ENCODE data around the gene LHX4.
A peak's percentile ranks its signal among the peaks of the same experiment; 100 is the strongest.

The LHX4 gene

DNA sequence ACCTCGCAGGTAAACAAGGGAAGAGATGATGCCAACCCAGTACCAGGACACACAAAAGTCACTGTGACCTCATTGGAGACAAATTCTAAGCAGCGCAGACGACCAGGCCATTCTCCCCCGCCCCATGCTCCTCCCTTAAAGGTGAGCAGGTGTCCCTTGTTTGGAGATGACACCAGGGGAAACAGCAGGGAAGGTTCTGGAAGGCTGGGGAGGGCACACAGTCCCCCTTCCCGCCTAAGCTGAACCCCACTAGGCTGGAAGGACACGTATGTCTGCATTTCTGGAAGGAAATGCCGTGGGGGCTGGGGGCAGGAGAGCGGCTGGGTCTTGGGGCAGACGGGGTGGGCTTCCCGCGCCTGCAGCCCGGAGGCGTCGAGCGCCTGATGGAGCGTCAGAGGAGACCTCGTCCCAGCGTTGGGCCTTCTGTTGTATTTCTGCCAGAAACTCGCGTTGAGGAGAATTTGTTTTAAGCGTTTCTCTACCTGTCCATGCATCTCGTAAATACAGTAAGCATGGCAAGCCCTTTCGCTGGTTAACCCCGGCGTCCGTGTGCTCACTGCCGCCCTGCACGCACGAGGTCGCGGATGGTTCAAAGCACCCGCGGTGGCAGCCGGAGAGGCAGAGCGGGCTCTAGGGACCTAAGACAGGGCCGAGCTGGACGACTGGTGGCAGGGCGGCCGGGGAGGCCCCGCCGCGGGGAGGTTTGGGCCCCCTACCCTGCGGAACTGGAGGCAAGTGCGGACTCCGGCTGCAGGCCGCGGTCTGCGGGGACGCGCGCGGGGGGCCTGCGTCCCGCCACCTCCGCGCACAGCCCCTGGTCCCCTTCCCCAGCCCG is 1.2 kb upstream of the LHX4 start:
- DNase-seq: peak in 1 of 5 experiments; percentile 61

GRCh38 chr1:180230416-180230790 is 339 bp downstream of the LHX4 start:
- DNase-seq: peak in 1 of 5 experiments; percentile 32

DNA sequence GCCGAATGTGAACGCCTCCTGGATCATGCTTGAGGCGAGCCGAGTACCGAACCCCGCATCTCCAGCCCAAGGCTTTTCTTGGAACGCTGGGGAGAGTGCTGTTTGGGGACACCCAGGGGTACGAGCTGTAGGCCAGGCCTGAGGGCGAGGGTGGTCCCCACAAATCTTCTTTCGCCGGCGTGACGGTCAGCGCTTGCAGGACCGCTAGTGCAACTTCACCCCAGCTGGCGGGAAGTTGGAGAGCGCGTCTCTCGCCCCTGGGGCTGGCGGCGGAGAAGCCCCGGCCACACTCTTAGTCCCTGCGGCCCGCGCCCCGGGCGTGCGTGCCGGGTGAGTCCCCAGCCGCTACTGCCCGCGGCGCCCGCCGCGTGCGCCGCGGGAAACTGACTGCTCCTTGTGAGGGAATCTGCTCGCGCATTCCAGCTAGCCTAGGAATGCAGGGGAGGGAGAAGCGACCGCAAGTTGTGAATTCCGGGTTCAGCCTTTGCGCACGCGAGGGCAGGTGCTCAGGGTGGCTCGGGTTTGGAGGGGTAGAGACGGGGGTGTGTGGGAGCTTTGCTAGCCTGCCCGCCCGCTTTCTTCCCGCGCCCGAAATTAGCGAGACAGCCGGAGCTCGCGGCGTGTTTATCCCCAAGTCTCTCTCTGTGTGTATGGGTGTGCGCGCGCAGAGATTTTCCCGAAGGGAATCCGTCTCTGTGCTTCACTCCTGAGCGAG is 884 bp downstream of the LHX4 start:
- no peak for DNase-seq

DNA sequence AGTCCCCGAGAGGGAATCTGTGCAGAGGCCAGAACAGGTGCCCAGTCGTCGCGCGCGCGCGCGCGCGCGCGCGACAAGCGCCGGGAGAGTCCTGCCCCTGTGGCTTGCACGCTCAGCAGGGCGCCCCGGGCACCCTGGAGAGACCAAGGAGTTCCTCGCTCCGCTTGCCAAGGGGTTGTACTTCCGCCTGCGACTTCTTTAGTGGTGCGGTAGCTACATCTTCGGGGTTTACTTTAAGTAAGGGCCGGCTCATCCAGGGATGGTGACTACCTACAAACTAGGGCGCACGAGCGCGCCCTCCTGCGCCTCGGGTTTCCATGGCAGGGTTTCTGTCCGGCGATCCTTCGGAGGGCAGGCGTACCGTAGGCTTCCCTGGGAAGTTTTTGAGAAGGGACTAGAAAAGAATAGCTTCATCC is 1.4 kb downstream of the LHX4 start:
- DNase-seq: peak in 1 of 5 experiments; percentile 58

GRCh38 chr1:180231936-180232335 is 1.9 kb downstream of the LHX4 start:
- no peak for DNase-seq

- no peak for DNase-seq
Observed at GRCh38 chr1:180232521-180233043, 2.5 kb downstream of the LHX4 start.

DNA sequence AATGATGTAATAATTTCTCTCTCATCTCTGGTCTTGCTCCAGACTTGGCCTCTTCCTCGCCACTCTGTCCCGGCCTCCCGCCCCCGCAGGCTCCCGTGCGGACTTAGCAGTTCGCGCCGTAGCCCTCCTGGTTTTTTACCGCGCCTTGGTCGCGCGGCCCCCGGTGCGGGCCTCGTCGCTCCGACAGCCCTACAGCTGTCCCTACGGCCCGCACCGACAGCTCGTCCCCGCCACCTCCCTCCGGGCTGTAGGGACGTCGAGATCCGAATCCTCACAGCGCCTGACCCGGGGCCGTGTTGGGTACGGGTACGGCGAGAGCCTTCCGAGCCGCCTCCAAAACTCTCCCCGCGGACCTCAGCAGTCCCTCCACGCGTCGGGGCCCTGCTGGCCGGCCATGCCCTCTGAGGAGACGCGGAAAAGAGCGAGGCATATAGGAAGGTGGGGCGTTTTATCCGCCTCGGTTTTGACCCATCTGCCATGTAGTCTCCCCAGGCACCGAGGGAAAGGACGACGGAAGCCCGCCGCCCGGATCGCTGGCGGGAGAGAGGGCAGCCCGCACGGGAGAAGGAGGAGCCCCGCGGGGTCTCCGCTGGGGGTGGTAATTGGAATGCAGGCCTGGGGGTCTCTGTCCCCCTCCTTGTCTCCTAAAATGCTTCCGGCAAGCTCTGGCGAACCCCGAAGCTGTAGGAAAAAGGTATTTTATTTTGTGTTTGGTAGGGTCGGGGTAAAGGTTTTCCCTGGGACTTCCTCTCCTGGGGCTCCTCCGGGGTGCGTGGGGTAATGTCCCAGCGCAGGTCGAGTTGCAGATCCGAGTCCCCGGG is 3.3 kb downstream of the LHX4 start:
- no peak for DNase-seq

DNA sequence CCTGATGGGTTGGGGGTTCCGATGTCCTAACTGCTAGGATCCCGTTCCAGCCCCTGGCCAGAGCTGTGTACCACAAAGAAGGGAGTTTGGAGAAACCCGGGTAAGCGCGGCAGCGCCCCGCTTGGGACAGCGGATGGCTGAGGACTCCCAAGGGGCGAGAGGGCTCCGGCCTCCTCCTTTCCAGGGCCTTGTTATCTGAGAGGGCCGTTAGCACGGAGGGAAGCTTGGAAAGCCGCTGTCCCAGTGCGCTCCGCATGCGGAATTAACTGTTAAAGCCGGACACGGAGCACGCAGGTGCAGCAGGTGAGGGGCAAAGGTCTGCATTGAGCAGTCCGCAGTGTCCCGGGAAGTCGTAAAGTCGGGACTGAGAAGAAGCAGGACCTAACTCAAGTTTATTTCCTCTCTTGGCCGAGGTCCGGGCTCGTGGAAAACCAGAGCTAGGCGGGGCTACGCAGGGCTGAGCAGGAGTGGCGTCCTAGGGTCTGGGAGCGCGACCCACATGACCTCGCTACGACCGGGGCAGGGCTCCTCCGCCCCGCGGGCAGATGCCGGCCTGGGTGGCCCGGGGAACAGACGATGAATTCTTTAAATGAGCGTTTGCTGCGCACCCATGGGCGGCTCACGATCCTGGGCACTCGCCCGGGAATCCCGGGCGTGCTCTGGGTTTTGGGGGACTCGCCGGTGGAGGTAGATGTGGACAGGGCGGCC is 4.5 kb downstream of the LHX4 start:
- no peak for DNase-seq

DNA sequence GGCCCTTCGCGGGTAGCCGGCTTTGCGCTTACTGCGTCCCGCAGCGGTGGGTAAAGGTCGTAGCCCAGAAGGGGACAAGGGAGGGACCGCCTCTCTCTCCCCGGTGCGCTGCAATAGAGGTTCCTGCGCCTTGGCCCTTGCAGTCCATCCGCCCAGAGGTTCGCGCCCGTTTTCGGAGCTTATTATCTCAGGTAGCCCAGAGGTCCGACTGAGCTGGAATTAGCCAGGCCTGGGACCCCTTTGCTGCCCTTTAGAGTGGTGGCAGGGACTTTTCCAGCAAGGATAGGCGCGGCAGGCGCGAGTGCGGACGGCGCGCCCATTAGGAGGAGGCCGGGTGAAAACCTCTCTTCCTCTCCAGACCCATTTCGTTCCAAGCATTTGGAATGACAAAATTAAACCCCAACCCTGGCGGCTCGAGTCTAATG is 5.0 kb downstream of the LHX4 start:
- DNase-seq: no peak

GRCh38 chr1:180235502-180236239 is 5.6 kb downstream of the LHX4 start:
- no peak for DNase-seq

DNA sequence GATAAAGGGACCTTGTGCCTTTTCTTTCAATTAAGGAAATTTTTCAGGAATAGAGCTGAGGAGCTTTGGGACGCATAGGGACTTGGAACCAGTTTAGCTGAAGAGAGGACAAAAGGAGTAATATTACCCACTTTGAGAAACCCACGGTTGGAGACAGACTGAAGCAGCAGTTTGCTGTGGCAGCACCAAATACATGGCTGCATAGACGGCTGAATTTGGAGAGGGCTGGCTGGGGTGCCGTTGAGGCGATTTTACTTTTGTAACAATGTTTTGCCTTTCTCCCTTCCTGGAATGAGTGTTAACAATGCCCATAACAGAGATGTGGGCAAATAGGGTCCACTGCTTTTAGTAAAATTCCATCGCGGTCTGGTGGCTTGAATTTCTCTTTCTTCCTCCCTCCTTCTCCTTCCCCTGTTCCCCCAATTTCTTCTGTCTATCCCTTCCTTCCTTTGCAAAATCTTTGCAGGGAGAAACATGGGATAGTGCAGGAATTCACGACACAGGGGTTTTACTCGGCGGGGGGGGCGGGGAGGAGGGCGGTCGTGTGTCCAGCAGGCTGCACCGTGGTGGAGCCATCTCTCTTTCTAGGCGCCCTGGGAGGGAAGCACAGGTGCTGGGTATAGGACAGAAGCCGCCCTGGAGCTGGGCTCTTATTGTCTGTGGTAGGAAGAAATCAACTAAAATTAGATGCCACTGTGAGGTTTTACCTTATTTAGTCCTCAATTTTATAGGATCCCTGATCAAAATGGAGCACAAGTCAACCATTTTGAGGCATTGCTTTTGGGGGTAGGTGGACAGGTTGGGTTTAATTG is 6.8 kb downstream of the LHX4 start:
- DNase-seq: no peak

DNA sequence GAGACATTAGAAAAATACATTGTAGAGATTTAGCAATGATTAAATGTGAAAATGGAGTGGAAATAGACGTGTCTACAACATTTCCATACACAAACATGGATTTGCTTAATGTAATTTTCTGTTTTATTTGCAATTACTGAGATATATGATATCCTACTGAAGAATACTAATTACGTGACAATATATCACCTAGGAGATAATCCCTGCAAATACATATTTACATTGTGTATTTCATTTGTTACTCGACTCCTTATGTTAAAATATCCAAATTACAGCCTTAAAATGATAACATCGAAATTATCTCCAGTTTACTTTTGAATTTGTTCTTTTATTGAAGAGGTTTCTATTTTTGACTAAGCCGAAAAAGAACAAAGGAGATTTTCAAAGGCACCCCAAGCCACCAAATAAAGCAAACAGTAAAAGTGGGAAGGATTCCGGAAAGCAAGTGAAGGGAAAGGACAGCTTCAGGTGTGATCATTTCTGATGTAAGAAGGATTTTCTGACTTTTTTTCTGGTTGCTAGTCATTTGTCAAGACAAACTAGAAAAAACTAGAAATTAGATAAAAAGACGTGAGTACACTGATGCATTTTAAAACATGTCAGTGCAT is 7.9 kb downstream of the LHX4 start:
- DNase-seq: no peak

DNA sequence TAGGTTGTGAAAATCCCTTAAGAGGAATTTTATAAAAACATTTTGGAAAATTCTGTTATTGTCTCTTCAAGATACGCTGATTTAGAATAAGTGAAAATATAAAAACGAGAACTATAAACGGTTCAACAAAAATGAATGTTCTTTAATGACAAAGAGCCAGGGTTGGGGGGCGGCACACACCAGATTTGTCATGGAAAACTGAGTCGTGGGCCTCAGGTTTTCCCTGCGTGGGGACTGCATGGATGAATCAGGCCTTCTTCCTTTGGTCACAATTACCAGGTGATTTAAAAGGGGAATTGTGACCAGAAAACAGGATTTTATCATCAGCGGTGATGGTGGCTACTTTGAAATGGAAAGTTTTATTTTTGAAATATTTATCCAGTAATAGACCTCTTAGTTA is 8.6 kb downstream of the LHX4 start:
- no peak for DNase-seq

DNA sequence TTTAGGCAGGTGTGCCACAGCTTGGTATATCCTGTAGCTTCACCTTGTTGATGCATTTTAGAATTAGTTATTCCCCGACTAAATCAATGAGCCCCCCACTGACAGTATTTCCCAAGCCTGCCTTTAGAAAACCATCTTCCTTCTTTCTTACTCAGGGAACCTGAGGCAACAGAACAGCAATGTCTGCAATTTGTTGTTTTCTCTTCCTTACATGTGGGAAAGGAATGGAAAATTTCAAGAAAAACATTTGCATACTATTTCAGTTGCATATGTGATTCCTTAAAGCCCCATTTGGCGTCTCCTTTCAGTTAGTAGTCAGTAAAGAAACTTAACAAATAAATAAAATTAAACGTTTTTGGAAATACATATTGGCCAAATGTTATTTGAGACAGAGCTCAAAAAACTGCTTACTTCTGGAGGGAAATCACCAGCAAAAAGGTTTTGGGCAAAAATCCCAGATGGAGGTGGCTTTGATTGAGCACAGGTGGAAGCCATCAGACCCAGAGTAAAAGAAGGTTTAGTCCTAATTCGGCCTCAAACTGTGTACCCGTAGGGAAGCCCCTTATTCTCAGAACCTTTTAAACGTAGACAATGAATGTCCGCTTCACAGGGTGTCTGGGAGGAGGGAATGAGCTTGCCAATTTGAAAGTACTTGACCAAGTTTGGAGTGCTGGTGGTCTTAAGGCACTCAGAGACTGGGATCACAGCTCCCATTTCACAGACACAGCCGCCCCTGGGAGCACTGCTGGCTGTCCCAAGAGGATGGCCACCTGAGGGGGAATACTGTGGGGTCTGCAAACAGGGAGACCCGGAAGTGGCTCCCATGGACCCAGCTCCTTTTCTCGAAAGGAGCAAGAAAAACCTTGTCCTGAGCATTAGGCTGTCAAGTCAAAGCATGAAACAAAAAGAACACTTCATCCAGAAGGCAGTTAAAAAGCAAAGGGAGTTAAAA is 9.4 kb downstream of the LHX4 start:
- DNase-seq: no peak

DNA sequence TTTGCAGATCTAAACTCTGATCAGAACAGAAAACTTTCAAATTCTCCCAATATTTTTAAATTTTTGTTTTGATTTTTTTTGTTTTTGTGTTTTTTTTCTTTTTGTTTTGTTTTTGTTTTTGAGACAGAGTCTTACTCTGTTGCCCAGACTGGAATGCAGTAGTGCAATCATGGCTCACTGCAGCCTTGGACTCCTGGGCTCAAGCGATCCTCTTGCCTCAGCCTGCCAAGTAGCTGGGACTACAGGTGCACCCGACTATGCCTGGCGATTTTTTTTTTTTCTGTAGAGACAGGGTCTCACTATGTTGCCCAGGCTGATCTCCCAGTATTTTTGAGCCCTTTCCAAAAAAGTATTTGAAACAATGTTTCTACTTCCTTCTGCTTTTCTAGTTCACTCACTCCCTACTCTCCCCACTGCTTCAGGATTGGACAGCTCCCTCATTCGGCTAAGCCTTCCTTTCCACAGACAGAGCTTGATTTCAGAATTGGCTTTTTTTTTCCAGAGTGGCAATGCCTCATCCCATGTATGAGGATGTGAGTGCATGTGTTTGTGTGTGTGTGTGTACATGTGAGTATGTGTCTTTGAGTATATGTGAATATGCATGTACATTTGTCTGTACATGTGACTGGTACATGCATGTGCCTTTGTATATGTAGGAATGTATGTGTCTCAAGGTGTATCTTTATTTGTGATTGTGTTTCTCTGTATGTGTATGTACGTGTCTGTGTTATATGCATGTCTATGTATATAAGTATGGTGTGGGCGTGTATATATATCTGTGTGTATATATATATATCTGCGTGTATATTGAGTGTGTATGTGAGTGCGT is 11.9 kb downstream of the LHX4 start:
- DNase-seq: no peak

DNA sequence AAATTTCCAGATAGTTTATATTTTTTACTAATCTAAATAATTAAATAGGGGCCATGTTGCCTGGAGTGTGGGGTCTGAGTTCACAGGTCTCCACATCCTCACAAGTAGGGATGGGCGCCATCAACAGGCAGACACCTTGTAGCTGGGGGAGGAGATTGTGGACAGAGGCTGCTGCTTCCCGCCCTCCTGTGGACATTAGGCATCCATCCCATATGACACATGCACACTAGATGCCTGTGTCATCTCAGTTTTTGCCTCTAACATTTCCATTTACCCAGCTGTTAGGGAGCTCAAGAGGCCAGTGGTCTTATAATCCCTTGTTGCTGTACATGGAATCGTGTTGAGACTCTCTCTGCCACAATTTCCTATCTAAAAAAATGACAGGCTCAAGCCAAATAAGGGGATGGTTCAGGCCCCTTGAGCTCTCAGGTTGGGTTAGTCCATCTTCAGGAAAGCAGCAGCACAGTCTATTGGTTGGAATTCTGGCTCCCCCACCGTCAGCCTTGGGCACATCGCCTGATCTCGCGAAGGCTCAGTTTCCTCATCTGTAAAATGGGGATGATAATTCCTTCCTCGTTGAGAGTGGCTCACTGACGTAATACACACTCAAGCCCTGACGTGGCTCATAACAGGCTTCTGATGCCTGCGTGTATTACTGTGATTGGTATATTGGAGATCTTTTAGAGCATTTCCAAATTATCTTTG is 13.6 kb downstream of the LHX4 start:
- no peak for DNase-seq

GRCh38 chr1:180244840-180245239 is 14.8 kb downstream of the LHX4 start:
- no peak for DNase-seq

GRCh38 chr1:180246579-180246978 is 16.5 kb downstream of the LHX4 start:
- no peak for DNase-seq
